SH-SY5Y (cell line): ENCODE measurements around the gene SPOUT1.

Experiments used
- GATA2 ChIP-seq: IDR thresholded peaks from 2 replicates; pipeline ENCODE4 v1.6.1; 2011; ENCODE audit warnings: mild to moderate bottlenecking, low read depth, low read length
- GATA3 ChIP-seq: IDR thresholded peaks from 2 replicates; pipeline ENCODE4 v1.6.1; 2011; ENCODE audit warnings: low read depth, mild to moderate bottlenecking, low read length, moderate library complexity

DNA sequence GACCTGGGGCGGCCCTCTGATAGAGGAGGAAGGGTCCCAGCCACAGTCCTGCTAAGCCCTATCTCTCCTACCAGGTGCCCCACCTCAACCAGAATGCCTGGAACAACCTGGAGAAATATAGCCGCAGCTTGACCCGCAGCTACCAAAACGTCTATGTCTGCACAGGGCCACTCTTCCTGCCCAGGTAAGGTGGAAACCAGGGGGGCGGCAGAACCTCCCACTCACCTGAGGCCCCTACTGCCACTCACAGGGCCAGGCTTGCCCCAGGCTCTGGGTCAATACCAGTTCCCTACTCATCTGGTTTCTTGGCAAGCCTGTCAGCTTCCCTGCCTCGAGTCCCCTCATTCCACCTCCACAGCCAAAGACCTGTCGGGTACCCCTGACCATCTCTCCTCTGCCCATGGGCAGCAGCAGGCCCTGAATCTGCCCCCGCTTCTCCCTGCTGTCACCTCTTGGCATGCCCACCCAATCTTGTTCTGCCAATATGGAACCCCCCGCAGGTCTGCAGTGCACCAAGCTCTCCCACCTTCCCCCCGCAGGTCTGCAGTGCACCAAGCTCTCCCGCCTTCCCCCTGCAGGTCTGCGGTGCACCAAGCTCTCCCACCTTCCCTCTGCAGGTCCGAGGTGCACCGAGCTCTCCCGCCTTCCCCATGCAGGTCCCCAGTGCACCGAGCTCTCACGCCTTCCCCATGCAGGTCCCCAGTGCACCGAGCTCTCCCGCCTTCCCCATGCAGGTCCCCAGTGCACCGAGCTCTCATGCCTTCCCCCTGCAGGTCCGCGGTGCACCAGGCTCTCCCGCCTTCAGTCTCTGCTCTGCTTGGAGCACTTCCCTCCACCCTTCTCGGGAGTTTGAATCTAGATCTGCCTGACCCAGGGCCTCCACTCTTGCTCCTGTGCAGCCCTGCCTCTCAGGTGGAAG, 8.7 kb downstream of the SPOUT1 start:
- TF ChIP-seq GATA2: no peak
- no peak for TF ChIP-seq GATA3
